Measurements from ENCODE around the gene KCNAB3.

The KCNAB3 gene

GRCh38 chr17:7887482-7888183 lies 42.0 kb downstream of the KCNAB3 start:
- CTCF ChIA-PET = interaction anchor here (1.2 to 2.4 kb wide), 2 partner anchors 10 to 144 kb away, joined by 4 to 8 read pairs; no protein-coding TSS in a partner anchor
- H3K27ac ChIP-seq (ENCODE audit: extremely low read depth, low read depth, low read length) = peak overlapping the region; percentile 100
- peaks cover 22 to 33% of the 10 kb centered on the region in 2 experiments for H3K36me3 ChIP-seq (ENCODE audit: control insufficient read depth in 2 of 2, insufficient read depth in 1 of 2, low read length in 2 of 2)
- no peaks in the 10 kb centered on the region for H3K9me3 ChIP-seq (ENCODE audit: control insufficient read depth, insufficient read depth, low read depth, low read length)
- peaks cover 30% of the 10 kb centered on the region for H3K4me1 ChIP-seq (ENCODE audit: control insufficient read depth, insufficient read depth, low read length)
- POLR2A ChIA-PET = interaction anchor here (1.2 to 1.6 kb wide), 2 partner anchors 31 to 44 kb away, joined by 4 to 8 read pairs; partner anchors contain the start of genes CNTROB, NAA38 and TRAPPC1
- peak overlapping the region; percentile 55 for H3K4me3 ChIP-seq (ENCODE audit: low read depth, low read length)
- TF ChIP-seq OSR2 (tag by site-specific recombination; IDR thresholded peaks at IDR 0.05) (peak; percentile 19; the same call in 1 of the 2 replicates), KLF10 (tag by site-specific recombination; IDR thresholded peaks at IDR 0.05) (peak; percentile 86), ZNF660 (tag by site-specific recombination; IDR thresholded peaks at IDR 0.05) (0 out of 2 replicates have a peak, but pooled peaks have one; percentile 26), KLF9 (tag by site-specific recombination; IDR thresholded peaks at IDR 0.05; ENCODE audit: low read depth) (peak; percentile 49), GFI1B (tag by site-specific recombination; IDR thresholded peaks at IDR 0.05) (peak; percentile 68; the same call in 1 of the 2 replicates), ZNF843 (tag by site-specific recombination; IDR thresholded peaks at IDR 0.05) (peak; percentile 59), SP3 (tag by site-specific recombination; IDR thresholded peaks at IDR 0.05) (peak; percentile 89), KLF16 (tag by site-specific recombination; IDR thresholded peaks at IDR 0.05) (0 out of 2 replicates have a peak, but pooled peaks have one; percentile 33), ZNF350 (tag by site-specific recombination; IDR thresholded peaks at IDR 0.05) (no peak), YY2 (tag by site-specific recombination; IDR thresholded peaks at IDR 0.05) (peak; percentile 76), GLIS2 (tag by site-specific recombination; IDR thresholded peaks at IDR 0.05) (peak; percentile 71), ZSCAN16 (tag by site-specific recombination; IDR thresholded peaks at IDR 0.05) (peak; percentile 53; the same call in 1 of the 2 replicates), ZEB2 (tag by site-specific recombination; IDR thresholded peaks at IDR 0.05) (peak; percentile 72; the same call in 1 of the 2 replicates), GLIS1 (tag by site-specific recombination; IDR thresholded peaks at IDR 0.05) (peak; percentile 81), ZNF518A (tag by site-specific recombination; conservative IDR thresholded peaks at IDR 0.05; ENCODE audit: low read depth) (no peak), ZNF629 (tag by site-specific recombination; IDR thresholded peaks at IDR 0.05) (peak; percentile 54), KLF1 (tag by site-specific recombination; IDR thresholded peaks at IDR 0.05) (peak; percentile 61; the same call in 1 of the 2 replicates), ZSCAN30 (tag by site-specific recombination; IDR thresholded peaks at IDR 0.05) (peak; percentile 90), ZNF596 (tag by site-specific recombination; IDR thresholded peaks at IDR 0.05) (peak; percentile 61), ZNF221 (tag by site-specific recombination; IDR thresholded peaks at IDR 0.05; ENCODE audit: borderline replicate concordance) (no peak), ZIC2 (tag by site-specific recombination; IDR thresholded peaks at IDR 0.05) (peak; percentile 68), ZNF2 (tag by site-specific recombination; IDR thresholded peaks at IDR 0.05) (peak; percentile 89; the same call in 1 of the 2 replicates), SP7 (tag by site-specific recombination; IDR thresholded peaks at IDR 0.05) (peak; percentile 81), ZSCAN4 (tag by site-specific recombination; IDR thresholded peaks at IDR 0.05) (peak; percentile 85), ZNF423 (tag by site-specific recombination; IDR thresholded peaks at IDR 0.05) (peak; percentile 74), TRIM28 (IDR thresholded peaks at IDR 0.05; ENCODE audit: borderline replicate concordance, low read length) (peak; percentile 6), YY1 (tag by site-specific recombination; IDR thresholded peaks at IDR 0.05) (peak; percentile 63; the same call in 1 of the 2 replicates), ZNF37A (tag by site-specific recombination; IDR thresholded peaks at IDR 0.05) (no peak), ZNF626 (tag by site-specific recombination; IDR thresholded peaks at IDR 0.05) (no peak)
- TF ChIP-seq, protein P1, sequence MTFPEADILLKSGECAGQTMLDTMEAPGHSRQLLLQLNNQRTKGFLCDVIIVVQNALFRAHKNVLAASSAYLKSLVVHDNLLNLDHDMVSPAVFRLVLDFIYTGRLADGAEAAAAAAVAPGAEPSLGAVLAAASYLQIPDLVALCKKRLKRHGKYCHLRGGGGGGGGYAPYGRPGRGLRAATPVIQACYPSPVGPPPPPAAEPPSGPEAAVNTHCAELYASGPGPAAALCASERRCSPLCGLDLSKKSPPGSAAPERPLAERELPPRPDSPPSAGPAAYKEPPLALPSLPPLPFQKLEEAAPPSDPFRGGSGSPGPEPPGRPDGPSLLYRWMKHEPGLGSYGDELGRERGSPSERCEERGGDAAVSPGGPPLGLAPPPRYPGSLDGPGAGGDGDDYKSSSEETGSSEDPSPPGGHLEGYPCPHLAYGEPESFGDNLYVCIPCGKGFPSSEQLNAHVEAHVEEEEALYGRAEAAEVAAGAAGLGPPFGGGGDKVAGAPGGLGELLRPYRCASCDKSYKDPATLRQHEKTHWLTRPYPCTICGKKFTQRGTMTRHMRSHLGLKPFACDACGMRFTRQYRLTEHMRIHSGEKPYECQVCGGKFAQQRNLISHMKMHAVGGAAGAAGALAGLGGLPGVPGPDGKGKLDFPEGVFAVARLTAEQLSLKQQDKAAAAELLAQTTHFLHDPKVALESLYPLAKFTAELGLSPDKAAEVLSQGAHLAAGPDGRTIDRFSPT (tag by site-specific recombination; IDR thresholded peaks at IDR 0.05) = peak; percentile 56

All from HEK293 (cell line).